Liver (tissue), 9 donors: Measurements from ENCODE around the gene P4HA1. TPM values are rescaled to one million over a fixed set of nuclear protein-coding genes. Genes with fewer than 3 reads are reported as not detected.
A peak's percentile ranks its signal among the peaks of the same experiment; 100 is the strongest.

Source experiments
- DNase-seq: peaks from one replicate; pipeline ENCODE4 v3.0.0-alpha.2; 2017; ENCODE audit warnings: low spot score
- H3K27ac ChIP-seq, 2 donors: one replicate each; pipeline ENCODE4 v1.7.0; 2013; ENCODE audit warnings: inconsistent platforms in 2 of 2, low read length in 2 of 2, control low read depth in 1 of 2, low read depth in 1 of 2, mild to moderate bottlenecking in 1 of 2
- H3K27me3 ChIP-seq, 4 donors: one replicate each; pipeline versions ENCODE4 v1.6.1 to v1.7.0; 2013; ENCODE audit warnings: low read length in 3 of 4, inconsistent platforms in 1 of 4, mild to moderate bottlenecking in 1 of 4, moderate library complexity in 1 of 4; ENCODE audit not compliant: control insufficient read depth in 4 of 4, insufficient read depth in 4 of 4
- H3K36me3 ChIP-seq, 4 donors: one replicate each; pipeline versions ENCODE4 v1.6.1 to v1.7.0; 2013; ENCODE audit warnings: low read length in 3 of 4, mild to moderate bottlenecking in 3 of 4, low read depth in 1 of 4, moderate library complexity in 1 of 4; ENCODE audit not compliant: control insufficient read depth in 4 of 4, insufficient read depth in 3 of 4
- H3K4me1 ChIP-seq, 4 donors: one replicate each; pipeline versions ENCODE4 v1.6.1 to v1.7.0; 2013; ENCODE audit warnings: low read length in 3 of 4, mild to moderate bottlenecking in 3 of 4, moderate library complexity in 1 of 4; ENCODE audit not compliant: control insufficient read depth in 4 of 4, insufficient read depth in 4 of 4
- H3K4me3 ChIP-seq, 3 donors: one replicate each; pipeline versions ENCODE4 v1.6.1 to v1.7.0; 2013; ENCODE audit warnings: low read length in 3 of 3, control low read depth in 1 of 3, low read depth in 1 of 3, mild to moderate bottlenecking in 1 of 3
- H3K9ac ChIP-seq, 2 donors: one replicate each; pipeline ENCODE4 v1.7.0; 2013; ENCODE audit warnings: low read length in 2 of 2, mild to moderate bottlenecking in 2 of 2, moderate library complexity in 2 of 2, control low read depth in 1 of 2, low read depth in 1 of 2
- H3K9me3 ChIP-seq, 4 donors: one replicate each; pipeline versions ENCODE4 v1.6.1 to v1.7.0; 2013; ENCODE audit warnings: low read length in 3 of 4; ENCODE audit not compliant: control insufficient read depth in 4 of 4
- EGR1 ChIP-seq, 2 donors: IDR thresholded peaks; 2 replicates each; pipeline ENCODE4 v1.6.1; 2016 to 2018; ENCODE audit warnings: antibody characterized with exemption in 2 of 2, low read depth in 2 of 2
- FOXA1 ChIP-seq: IDR thresholded peaks from 2 replicates; pipeline ENCODE4 v1.6.1; 2016; ENCODE audit warnings: antibody characterized with exemption
- HNF4A ChIP-seq, 2 donors: conservative IDR thresholded peaks; 2 replicates each; pipeline ENCODE4 v1.6.1; 2016; ENCODE audit warnings: antibody characterized with exemption in 2 of 2, mild to moderate bottlenecking in 2 of 2
- HNF4G ChIP-seq: IDR thresholded peaks from 2 replicates; pipeline ENCODE4 v1.6.1; 2016; ENCODE audit warnings: antibody characterized with exemption
- JUND ChIP-seq, 2 donors: IDR thresholded peaks; 2 replicates each; pipeline ENCODE4 v1.6.1; 2016; ENCODE audit warnings: antibody characterized with exemption in 2 of 2
- MAX ChIP-seq: IDR thresholded peaks from 2 replicates; pipeline ENCODE4 v1.6.1; 2016; ENCODE audit warnings: antibody characterized with exemption
- RAD21 ChIP-seq, 2 donors: IDR thresholded peaks; 2 replicates each; pipeline ENCODE4 v1.6.1; 2016; ENCODE audit warnings: antibody characterized with exemption in 2 of 2, mild to moderate bottlenecking in 2 of 2
- RXRA ChIP-seq, 2 donors: IDR thresholded peaks; 2 replicates each; pipeline ENCODE4 v1.6.1; 2017 to 2018; ENCODE audit warnings: antibody characterized with exemption in 2 of 2, mild to moderate bottlenecking in 1 of 2
- SP1 ChIP-seq: IDR thresholded peaks from 2 replicates; pipeline ENCODE4 v1.6.1; 2018; ENCODE audit warnings: antibody characterized with exemption, mild to moderate bottlenecking
- TAF1 ChIP-seq: conservative IDR thresholded peaks from 2 replicates; pipeline ENCODE4 v1.6.1; 2016; ENCODE audit warnings: antibody characterized with exemption, mild to moderate bottlenecking
- YY1 ChIP-seq: IDR thresholded peaks from 2 replicates; pipeline ENCODE4 v1.6.1; 2016; ENCODE audit warnings: antibody characterized with exemption, mild to moderate bottlenecking
- WGBS: extraction: QIAGEN DNeasy Blood & Tissue Kit; methylation state at CpG from one replicate; pipeline ENCODE4 v1.1.7; 2013; 5-methylcytosine and 5-hydroxymethylcytosine counted together
- polyA plus RNA-seq, 2 donors: library from polyadenylated mRNA; stranded (reverse) in 1 of 2; unstranded in 1 of 2; fragments of 200-250 nt in 1 of 2; fragments of >200 nt in 1 of 2; fragmentation: Nextera tagmentation in 1 of 2; extraction: Ambion mirVana in 1 of 2; gene quantifications; one replicate each; pipeline versions ENCODE4 v1.2.1 to v1.2.3, GENCODE V29; 2013 to 2015
- total RNA-seq, 2 donors: library from RNA; depleted of rRNA; stranded (reverse); fragments of >200 nt; gene quantifications; one replicate each; pipeline ENCODE4 v1.2.3, GENCODE V29; 2014
- TF ChIP-seq, protein P1 (sequence below): IDR thresholded peaks from 2 replicates; pipeline ENCODE4 v1.6.1; 2016; ENCODE audit warnings: antibody characterized with exemption, mild to moderate bottlenecking
- TF ChIP-seq, protein P2 (sequence below): IDR thresholded peaks from 2 replicates; pipeline ENCODE4 v1.6.1; 2016; ENCODE audit warnings: antibody characterized with exemption
- donor health status: healthy.
- donor health status: healthy.
- donor health status: healthy.
- donor health status: healthy.
- donor health status: healthy.

The P4HA1 gene
- total and polyA plus RNA-seq, 4 donors, result 6.1 to 63.7 (median 23.7) TPM

- WGBS, result 0% methylated on average over 14 of the region's 14 CpGs
- DNase-seq, result peak; percentile 47
- peak overlapping the region; percentile 81 to 94 (median 82) for H3K4me3 ChIP-seq
- H3K27ac ChIP-seq, result peak overlapping the region; percentile 98 to 100
- peak overlapping the region; percentile 97 to 98 for H3K9ac ChIP-seq
- H3K9me3 ChIP-seq, result no peaks in the 10 kb centered on the region
- H3K4me1 ChIP-seq, result peaks cover 0 to 15% (median 4%) of the 10 kb centered on the region in 4 donors
- TF ChIP-seq YY1, result no peak
- TF ChIP-seq HNF4G, result no peak
- peak in 1 of 2 donors; percentile 24 for TF ChIP-seq RAD21 (IDR thresholded peaks at IDR 0.05)
- TF ChIP-seq HNF4A (conservative IDR thresholded peaks at IDR 0.05), result peak in 1 of 2 donors; percentile 20
- H3K27me3 ChIP-seq, result no peaks in the 10 kb centered on the region
- peaks cover 0 to 2% (median 0%) of the 10 kb centered on the region in 4 donors for H3K36me3 ChIP-seq
Observed at GRCh38 chr10:73095481-73096021, 1.1 kb downstream of the P4HA1 start.

DNA sequence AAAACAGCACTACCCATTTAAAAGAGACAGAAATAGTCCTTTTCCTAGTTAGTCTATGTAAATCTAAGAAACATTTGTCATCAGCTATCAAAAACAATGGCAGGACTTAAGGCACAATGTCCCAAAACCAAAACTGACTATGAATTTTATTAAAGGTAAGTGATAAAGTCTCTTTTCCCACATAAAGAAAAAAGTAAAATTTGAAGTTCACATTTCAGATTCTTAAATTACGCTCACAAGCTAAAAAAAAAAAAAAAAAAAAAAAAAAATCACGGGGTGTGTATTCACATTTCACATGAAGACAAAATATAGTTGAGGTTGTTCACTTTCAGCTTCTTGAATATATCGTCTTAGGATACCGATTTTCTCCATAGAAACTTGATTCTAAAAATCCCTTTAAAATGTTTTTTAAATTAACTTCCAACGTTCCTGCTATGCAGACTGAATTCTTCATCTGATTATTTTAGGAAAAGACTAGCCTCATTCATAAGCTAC is 1.6 kb downstream of the P4HA1 start:
- Histone ChIP-seq H3K27ac (peak overlapping the region; percentile 98 to 100), H3K27me3 (no peaks in the 10 kb centered on the region), H3K9ac (peak overlapping the region; percentile 97 to 98), H3K4me1 (peaks cover 0 to 15% (median 4%) of the 10 kb centered on the region in 4 donors), H3K9me3 (no peaks in the 10 kb centered on the region), H3K36me3 (peaks cover 0 to 2% (median 0%) of the 10 kb centered on the region in 4 donors), H3K4me3 (peak overlapping the region; percentile 81 to 94 (median 82))
- TF ChIP-seq MAX (no peak), HNF4A (conservative IDR thresholded peaks at IDR 0.05) (no peak), RXRA (IDR thresholded peaks at IDR 0.05) (no peak), FOXA1 (no peak), EGR1 (IDR thresholded peaks at IDR 0.05; ENCODE audit: low read depth in 2 of 2) (no peak), JUND (IDR thresholded peaks at IDR 0.05) (no peak), TAF1 (no peak), HNF4G (no peak), SP1 (no peak), RAD21 (IDR thresholded peaks at IDR 0.05) (no peak)
- TF ChIP-seq, protein P1, sequence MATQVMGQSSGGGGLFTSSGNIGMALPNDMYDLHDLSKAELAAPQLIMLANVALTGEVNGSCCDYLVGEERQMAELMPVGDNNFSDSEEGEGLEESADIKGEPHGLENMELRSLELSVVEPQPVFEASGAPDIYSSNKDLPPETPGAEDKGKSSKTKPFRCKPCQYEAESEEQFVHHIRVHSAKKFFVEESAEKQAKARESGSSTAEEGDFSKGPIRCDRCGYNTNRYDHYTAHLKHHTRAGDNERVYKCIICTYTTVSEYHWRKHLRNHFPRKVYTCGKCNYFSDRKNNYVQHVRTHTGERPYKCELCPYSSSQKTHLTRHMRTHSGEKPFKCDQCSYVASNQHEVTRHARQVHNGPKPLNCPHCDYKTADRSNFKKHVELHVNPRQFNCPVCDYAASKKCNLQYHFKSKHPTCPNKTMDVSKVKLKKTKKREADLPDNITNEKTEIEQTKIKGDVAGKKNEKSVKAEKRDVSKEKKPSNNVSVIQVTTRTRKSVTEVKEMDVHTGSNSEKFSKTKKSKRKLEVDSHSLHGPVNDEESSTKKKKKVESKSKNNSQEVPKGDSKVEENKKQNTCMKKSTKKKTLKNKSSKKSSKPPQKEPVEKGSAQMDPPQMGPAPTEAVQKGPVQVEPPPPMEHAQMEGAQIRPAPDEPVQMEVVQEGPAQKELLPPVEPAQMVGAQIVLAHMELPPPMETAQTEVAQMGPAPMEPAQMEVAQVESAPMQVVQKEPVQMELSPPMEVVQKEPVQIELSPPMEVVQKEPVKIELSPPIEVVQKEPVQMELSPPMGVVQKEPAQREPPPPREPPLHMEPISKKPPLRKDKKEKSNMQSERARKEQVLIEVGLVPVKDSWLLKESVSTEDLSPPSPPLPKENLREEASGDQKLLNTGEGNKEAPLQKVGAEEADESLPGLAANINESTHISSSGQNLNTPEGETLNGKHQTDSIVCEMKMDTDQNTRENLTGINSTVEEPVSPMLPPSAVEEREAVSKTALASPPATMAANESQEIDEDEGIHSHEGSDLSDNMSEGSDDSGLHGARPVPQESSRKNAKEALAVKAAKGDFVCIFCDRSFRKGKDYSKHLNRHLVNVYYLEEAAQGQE, result no peak
- TF ChIP-seq, protein P2, sequence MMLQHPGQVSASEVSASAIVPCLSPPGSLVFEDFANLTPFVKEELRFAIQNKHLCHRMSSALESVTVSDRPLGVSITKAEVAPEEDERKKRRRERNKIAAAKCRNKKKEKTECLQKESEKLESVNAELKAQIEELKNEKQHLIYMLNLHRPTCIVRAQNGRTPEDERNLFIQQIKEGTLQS, result no peak
- WGBS, result 3% methylated on average over 5 of the region's 5 CpGs
- no peak for DNase-seq
